HEK293 (cell line): ENCODE results near the gene KLHL25.

Experiments
- IKZF3 ChIP-seq: fragments of 450-650 bp; IDR thresholded peaks from 2 replicates; pipeline ENCODE4 v1.5.0; 2018; ENCODE audit warnings: missing biosample characterization, mild to moderate bottlenecking, missing genetic modification characterization, moderate library complexity
- KLF9 ChIP-seq: fragments of 450-650 bp; formaldehyde crosslinking; IDR thresholded peaks from 2 replicates; pipeline ENCODE4 v1.5.1; 2016; ENCODE audit warnings: missing biosample characterization, missing genetic modification characterization, low read depth
- TCF7L2 ChIP-seq: IDR thresholded peaks from 2 replicates; pipeline ENCODE4 v1.6.1; 2011; ENCODE audit warnings: low read depth, mild to moderate bottlenecking, inconsistent platforms, low read length, moderate library complexity, borderline replicate concordance
- ZNF629 ChIP-seq: fragments of 450-650 bp; formaldehyde crosslinking; IDR thresholded peaks from 2 replicates; pipeline ENCODE4 v1.5.1; 2017; ENCODE audit warnings: missing biosample characterization, missing genetic modification characterization
- ZNF792 ChIP-seq: fragments of 450-650 bp; formaldehyde crosslinking; IDR thresholded peaks from 2 replicates; pipeline ENCODE4 v1.5.1; 2016; ENCODE audit warnings: missing biosample characterization, missing genetic modification characterization
- TF ChIP-seq, protein P1 (sequence below): fragments of 450-650 bp; formaldehyde crosslinking; IDR thresholded peaks from 2 replicates; pipeline ENCODE4 v1.5.1; 2016; ENCODE audit warnings: missing biosample characterization, missing genetic modification characterization
- TF ChIP-seq, protein P2 (sequence below): fragments of 450-650 bp; formaldehyde crosslinking; IDR thresholded peaks from 2 replicates; pipeline ENCODE4 v1.5.1; 2016; ENCODE audit warnings: missing biosample characterization, missing genetic modification characterization
- TF ChIP-seq, protein P3 (sequence below): fragments of 450-650 bp; formaldehyde crosslinking; IDR thresholded peaks from 2 replicates; pipeline ENCODE4 v1.5.1; 2016; ENCODE audit warnings: missing biosample characterization, missing genetic modification characterization
- TF ChIP-seq, protein P4 (sequence below): fragments of 450-650 bp; formaldehyde crosslinking; IDR thresholded peaks from 2 replicates; pipeline ENCODE4 v1.5.1; 2017; ENCODE audit warnings: missing biosample characterization, missing genetic modification characterization

DNA sequence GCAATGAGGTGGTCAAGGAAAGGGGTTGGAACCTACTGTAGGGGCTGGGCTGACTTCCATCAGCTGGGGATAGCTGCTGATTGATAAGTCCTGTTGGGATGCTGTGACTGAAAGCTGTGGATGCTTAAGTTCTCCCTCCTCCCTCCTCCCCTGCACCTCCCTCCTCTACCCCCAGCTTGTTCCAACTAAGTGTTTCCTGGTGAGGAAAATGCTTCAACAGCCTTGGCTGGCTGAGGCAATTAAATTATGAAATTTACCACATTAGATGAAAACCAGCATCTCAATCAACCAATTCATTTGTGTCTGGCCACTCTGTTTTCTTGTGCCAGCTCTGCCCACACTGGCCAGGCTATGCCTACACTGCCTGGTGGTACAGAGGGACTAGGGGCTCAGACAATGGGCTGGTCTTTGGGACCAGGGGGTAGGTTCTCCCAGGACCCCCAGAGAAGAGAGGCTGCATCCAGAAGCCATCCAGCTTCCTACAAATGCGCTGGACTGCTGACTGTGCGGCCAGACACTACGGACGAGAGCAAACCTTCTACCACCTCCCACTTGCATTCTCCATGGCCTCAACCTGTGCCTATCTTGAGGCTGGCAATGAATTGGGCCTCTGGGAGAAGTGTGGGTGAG, 2.5 kb downstream of the KLHL25 start:
- TF ChIP-seq, protein P1, sequence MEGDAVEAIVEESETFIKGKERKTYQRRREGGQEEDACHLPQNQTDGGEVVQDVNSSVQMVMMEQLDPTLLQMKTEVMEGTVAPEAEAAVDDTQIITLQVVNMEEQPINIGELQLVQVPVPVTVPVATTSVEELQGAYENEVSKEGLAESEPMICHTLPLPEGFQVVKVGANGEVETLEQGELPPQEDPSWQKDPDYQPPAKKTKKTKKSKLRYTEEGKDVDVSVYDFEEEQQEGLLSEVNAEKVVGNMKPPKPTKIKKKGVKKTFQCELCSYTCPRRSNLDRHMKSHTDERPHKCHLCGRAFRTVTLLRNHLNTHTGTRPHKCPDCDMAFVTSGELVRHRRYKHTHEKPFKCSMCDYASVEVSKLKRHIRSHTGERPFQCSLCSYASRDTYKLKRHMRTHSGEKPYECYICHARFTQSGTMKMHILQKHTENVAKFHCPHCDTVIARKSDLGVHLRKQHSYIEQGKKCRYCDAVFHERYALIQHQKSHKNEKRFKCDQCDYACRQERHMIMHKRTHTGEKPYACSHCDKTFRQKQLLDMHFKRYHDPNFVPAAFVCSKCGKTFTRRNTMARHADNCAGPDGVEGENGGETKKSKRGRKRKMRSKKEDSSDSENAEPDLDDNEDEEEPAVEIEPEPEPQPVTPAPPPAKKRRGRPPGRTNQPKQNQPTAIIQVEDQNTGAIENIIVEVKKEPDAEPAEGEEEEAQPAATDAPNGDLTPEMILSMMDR (tag by site-specific recombination): no peak
- no peak for TF ChIP-seq ZNF792 (tag by site-specific recombination)
- TF ChIP-seq, protein P2, sequence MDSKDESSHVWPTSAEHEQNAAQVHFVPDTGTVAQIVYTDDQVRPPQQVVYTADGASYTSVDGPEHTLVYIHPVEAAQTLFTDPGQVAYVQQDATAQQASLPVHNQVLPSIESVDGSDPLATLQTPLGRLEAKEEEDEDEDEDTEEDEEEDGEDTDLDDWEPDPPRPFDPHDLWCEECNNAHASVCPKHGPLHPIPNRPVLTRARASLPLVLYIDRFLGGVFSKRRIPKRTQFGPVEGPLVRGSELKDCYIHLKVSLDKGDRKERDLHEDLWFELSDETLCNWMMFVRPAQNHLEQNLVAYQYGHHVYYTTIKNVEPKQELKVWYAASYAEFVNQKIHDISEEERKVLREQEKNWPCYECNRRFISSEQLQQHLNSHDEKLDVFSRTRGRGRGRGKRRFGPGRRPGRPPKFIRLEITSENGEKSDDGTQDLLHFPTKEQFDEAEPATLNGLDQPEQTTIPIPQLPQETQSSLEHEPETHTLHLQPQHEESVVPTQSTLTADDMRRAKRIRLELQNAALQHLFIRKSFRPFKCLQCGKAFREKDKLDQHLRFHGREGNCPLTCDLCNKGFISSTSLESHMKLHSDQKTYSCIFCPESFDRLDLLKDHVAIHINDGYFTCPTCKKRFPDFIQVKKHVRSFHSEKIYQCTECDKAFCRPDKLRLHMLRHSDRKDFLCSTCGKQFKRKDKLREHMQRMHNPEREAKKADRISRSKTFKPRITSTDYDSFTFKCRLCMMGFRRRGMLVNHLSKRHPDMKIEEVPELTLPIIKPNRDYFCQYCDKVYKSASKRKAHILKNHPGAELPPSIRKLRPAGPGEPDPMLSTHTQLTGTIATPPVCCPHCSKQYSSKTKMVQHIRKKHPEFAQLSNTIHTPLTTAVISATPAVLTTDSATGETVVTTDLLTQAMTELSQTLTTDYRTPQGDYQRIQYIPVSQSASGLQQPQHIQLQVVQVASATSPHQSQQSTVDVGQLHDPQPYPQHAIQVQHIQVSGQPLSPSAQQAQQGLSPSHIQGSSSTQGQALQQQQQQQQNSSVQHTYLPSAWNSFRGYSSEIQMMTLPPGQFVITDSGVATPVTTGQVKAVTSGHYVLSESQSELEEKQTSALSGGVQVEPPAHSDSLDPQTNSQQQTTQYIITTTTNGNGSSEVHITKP (tag by site-specific recombination): no peak
- TF ChIP-seq, protein P3, sequence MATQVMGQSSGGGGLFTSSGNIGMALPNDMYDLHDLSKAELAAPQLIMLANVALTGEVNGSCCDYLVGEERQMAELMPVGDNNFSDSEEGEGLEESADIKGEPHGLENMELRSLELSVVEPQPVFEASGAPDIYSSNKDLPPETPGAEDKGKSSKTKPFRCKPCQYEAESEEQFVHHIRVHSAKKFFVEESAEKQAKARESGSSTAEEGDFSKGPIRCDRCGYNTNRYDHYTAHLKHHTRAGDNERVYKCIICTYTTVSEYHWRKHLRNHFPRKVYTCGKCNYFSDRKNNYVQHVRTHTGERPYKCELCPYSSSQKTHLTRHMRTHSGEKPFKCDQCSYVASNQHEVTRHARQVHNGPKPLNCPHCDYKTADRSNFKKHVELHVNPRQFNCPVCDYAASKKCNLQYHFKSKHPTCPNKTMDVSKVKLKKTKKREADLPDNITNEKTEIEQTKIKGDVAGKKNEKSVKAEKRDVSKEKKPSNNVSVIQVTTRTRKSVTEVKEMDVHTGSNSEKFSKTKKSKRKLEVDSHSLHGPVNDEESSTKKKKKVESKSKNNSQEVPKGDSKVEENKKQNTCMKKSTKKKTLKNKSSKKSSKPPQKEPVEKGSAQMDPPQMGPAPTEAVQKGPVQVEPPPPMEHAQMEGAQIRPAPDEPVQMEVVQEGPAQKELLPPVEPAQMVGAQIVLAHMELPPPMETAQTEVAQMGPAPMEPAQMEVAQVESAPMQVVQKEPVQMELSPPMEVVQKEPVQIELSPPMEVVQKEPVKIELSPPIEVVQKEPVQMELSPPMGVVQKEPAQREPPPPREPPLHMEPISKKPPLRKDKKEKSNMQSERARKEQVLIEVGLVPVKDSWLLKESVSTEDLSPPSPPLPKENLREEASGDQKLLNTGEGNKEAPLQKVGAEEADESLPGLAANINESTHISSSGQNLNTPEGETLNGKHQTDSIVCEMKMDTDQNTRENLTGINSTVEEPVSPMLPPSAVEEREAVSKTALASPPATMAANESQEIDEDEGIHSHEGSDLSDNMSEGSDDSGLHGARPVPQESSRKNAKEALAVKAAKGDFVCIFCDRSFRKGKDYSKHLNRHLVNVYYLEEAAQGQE (tag by site-specific recombination): no peak
- no peak for TF ChIP-seq KLF9 (tag by site-specific recombination)
- TF ChIP-seq ZNF629 (tag by site-specific recombination): no peak
- TF ChIP-seq TCF7L2: no peak
- TF ChIP-seq IKZF3 (tag by site-specific recombination): no peak
- TF ChIP-seq, protein P4, sequence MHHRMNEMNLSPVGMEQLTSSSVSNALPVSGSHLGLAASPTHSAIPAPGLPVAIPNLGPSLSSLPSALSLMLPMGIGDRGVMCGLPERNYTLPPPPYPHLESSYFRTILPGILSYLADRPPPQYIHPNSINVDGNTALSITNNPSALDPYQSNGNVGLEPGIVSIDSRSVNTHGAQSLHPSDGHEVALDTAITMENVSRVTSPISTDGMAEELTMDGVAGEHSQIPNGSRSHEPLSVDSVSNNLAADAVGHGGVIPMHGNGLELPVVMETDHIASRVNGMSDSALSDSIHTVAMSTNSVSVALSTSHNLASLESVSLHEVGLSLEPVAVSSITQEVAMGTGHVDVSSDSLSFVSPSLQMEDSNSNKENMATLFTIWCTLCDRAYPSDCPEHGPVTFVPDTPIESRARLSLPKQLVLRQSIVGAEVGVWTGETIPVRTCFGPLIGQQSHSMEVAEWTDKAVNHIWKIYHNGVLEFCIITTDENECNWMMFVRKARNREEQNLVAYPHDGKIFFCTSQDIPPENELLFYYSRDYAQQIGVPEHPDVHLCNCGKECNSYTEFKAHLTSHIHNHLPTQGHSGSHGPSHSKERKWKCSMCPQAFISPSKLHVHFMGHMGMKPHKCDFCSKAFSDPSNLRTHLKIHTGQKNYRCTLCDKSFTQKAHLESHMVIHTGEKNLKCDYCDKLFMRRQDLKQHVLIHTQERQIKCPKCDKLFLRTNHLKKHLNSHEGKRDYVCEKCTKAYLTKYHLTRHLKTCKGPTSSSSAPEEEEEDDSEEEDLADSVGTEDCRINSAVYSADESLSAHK (tag by site-specific recombination): no peak
